Naive thymus-derived CD8-positive, alpha-beta T cell (primary cell): Measurements from ENCODE around the gene TSPAN8. TPM values are rescaled to one million over a fixed set of nuclear protein-coding genes. Genes with fewer than 3 reads are reported as not detected.

Source experiments
- ATAC-seq, 2 donors: fragments of 150-1000 bp; cut with Tn5 transposase in 1 of 2; sonication (Bioruptor Pico), chemical (Tn5 transposase) in 1 of 2; 1 replicate in 1 of 2; 2 replicates in 1 of 2; pipeline ENCODE4 v1.10.0; 2021; ENCODE audit warnings: mild to moderate bottlenecking in 2 of 2, moderate library complexity in 2 of 2
- POLR2A ChIA-PET: fragments of 350-600 bp; sonication (Branson Sonifier 250); formaldehyde crosslinking; loops from one replicate; lab custom pipeline; 2021; ENCODE audit warnings: antibody characterized with exemption; lab: Charles Lee
- DNase-seq, 10 donors: peaks; one replicate each; pipeline versions ENCODE4 v3.0.0 to v3.0.0-alpha.2; 2020 to 2022
- H3K27ac Mint-ChIP-seq, 10 donors: one replicate each; pipeline ENCODE4 v1.8.0; 2020 to 2022; ENCODE audit warnings: mild to moderate bottlenecking in 10 of 10, mixed read lengths in 10 of 10, moderate library complexity in 4 of 10, inconsistent platforms in 1 of 10
- H3K27me3 Mint-ChIP-seq, 5 donors: one replicate each; pipeline ENCODE4 v1.8.0; 2021 to 2022; ENCODE audit warnings: mixed read lengths in 5 of 5
- H3K36me3 Mint-ChIP-seq, 3 donors: one replicate each; pipeline ENCODE4 v1.8.0; 2020 to 2022; ENCODE audit warnings: mixed read lengths in 3 of 3, mild to moderate bottlenecking in 2 of 3, inconsistent platforms in 1 of 3
- H3K4me1 Mint-ChIP-seq, 4 donors: one replicate each; pipeline ENCODE4 v1.8.0; 2021 to 2022; ENCODE audit warnings: mixed read lengths in 4 of 4
- H3K4me3 Mint-ChIP-seq, 10 donors: one replicate each; pipeline ENCODE4 v1.8.0; 2020 to 2022; ENCODE audit warnings: mild to moderate bottlenecking in 10 of 10, mixed read lengths in 10 of 10, moderate library complexity in 6 of 10, inconsistent platforms in 1 of 10
- H3K9me3 Mint-ChIP-seq, 9 donors: one replicate each; pipeline ENCODE4 v1.8.0; 2020 to 2022; ENCODE audit warnings: mixed read lengths in 9 of 9, mild to moderate bottlenecking in 3 of 9, inconsistent platforms in 1 of 9, moderate library complexity in 1 of 9
- polyA plus RNA-seq, 3 donors: library from polyadenylated mRNA; unstranded; fragments of 300-500 nt; fragmentation: Illumina TruSeq; gene quantifications; one replicate each; pipeline ENCODE4 v1.2.3, GENCODE V29; 2021
- total RNA-seq, 8 experiments: library from RNA in 2 of 8; stranded (reverse) in 2 of 8; gene quantifications; one replicate each; pipeline ENCODE4 v1.2.3 and lab custom pipeline; 2021 to 2026

The TSPAN8 gene
- total RNA-seq: not detected
- polyA plus RNA-seq: not detected
- total RNA-seq (lab: John Stamatoyannopoulos, UW): 0 reads per million in 6 experiments

GRCh38 chr12:71157601-71158233 is at the start of gene TSPAN8:
Gene TSPAN8, minus strand, starts transcription at chr12:71157999. Its CDS starts 321 bp downstream, at chr12:71157678.
- Mint-ChIP-seq H3K4me1 (no peaks in the 10 kb centered on the region), H3K36me3 (no peaks in the 10 kb centered on the region), H3K27me3 (peaks cover 0 to 13% (median 0%) of the 10 kb centered on the region in 5 donors), H3K4me3 (no peak within 1 kb of the TSS), H3K27ac (no peak within 1 kb of the TSS), H3K9me3 (peaks cover 0 to 7% (median 2%) of the 10 kb centered on the region in 9 donors)
- POLR2A ChIA-PET: no interaction called here
- no peak for ATAC-seq
- DNase-seq: no peak

DNA sequence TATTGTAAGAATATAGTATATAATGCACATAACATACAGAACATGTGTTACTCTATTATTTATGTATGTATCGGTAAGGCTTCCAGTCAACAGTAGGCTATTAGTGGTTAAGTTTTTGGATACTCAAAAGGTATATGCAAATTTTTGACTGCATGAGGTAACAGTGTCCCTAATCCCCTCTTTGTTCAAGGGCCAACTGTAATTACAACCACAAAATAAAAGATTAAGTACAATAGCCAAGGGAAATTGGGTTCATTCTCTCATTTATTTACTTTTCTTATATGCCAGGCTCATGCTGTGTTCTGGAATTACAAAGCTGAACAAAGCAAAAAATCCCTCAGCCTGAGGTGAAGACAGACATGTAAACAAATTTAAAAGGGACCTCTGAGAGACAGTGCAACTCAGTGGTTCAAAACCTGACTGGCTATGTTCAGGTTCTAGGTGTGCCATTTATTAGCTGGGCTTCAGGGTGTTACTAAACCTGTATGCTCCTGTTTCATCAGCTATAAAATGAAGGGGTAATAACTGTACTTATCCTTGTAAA is 43.4 kb upstream of the TSPAN8 start:
- Mint-ChIP-seq H3K27ac (no peak overlapping the region), H3K9me3 (peaks cover 0 to 6% (median 0%) of the 10 kb centered on the region in 9 donors), H3K4me1 (no peaks in the 10 kb centered on the region), H3K27me3 (peaks cover 0 to 10% (median 3%) of the 10 kb centered on the region in 5 donors), H3K4me3 (no peak overlapping the region), H3K36me3 (no peaks in the 10 kb centered on the region)
- ATAC-seq (no peak), DNase-seq (no peak)
- POLR2A ChIA-PET: no interaction called here

DNA sequence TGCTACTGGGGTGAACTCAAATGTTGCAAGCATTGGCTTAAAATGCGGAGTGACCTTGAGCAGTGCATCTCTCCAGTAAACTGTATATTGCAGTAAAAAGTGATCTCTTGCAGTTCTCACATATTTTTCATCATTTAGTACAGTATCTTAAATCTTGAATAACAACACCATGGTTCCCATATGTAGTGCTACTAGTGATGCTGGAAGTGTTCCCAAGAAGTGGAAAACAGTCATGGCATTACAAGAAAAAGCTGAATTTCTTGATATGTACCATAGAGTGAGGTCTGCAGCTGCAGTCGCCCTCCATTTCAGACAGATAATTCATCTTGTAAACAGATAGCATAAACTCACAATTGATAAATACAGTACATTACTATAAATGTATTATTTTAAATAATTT is 42.9 kb upstream of the TSPAN8 start:
- no peak for DNase-seq
- no peaks in the 10 kb centered on the region for H3K36me3 Mint-ChIP-seq
- peaks cover 0 to 4% (median 0%) of the 10 kb centered on the region in 9 donors for H3K9me3 Mint-ChIP-seq
- no peak for ATAC-seq
- peaks cover 0 to 10% (median 3%) of the 10 kb centered on the region in 5 donors for H3K27me3 Mint-ChIP-seq
- POLR2A ChIA-PET: no interaction called here
- H3K4me3 Mint-ChIP-seq: no peak overlapping the region
- no peak overlapping the region for H3K27ac Mint-ChIP-seq
- no peaks in the 10 kb centered on the region for H3K4me1 Mint-ChIP-seq

GRCh38 chr12:71197460-71197859 is 39.7 kb upstream of the TSPAN8 start:
- no peak for DNase-seq
- Mint-ChIP-seq H3K36me3 (no peaks in the 10 kb centered on the region), H3K4me1 (no peaks in the 10 kb centered on the region), H3K27ac (no peak overlapping the region), H3K4me3 (no peak overlapping the region), H3K9me3 (peaks cover 0 to 4% (median 0%) of the 10 kb centered on the region in 9 donors), H3K27me3 (peaks cover 0 to 13% (median 5%) of the 10 kb centered on the region in 5 donors)
- no peak for ATAC-seq
- POLR2A ChIA-PET: no interaction called here

GRCh38 chr12:71195338-71195896 is 37.6 kb upstream of the TSPAN8 start:
- ATAC-seq: no peak

DNA sequence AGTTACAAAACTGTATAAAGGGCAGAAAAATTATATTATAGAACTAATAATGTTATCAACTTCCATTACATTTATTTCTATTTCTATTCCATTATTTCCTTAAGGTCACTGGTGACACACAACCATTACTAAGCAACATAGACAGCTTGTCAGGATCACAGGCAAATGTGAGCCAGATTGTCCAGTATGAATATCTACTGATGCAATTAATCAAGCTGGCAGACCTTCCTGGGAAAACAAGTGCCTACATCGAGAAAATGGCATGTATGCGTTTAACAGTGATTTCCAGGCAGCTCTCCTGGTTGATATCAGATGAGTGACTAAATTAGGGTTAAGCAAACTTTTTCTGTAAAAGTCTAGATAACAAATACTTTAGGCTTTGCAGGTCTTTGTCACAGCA is 36.9 kb upstream of the TSPAN8 start:
- Mint-ChIP-seq H3K4me3 (no peak overlapping the region), H3K9me3 (peaks cover 0 to 3% (median 0%) of the 10 kb centered on the region in 9 donors), H3K27me3 (peaks cover 0 to 8% (median 5%) of the 10 kb centered on the region in 5 donors), H3K4me1 (no peaks in the 10 kb centered on the region), H3K27ac (no peak overlapping the region), H3K36me3 (no peaks in the 10 kb centered on the region)
- ATAC-seq (no peak), DNase-seq (no peak)
- POLR2A ChIA-PET: interaction anchor here (0.5 kb wide), 1 partner anchor 9 kb away, joined by 3 read pairs; no protein-coding TSS in a partner anchor

More at GRCh38 chr12:71195338-71195896, 37.6 kb upstream of the TSPAN8 start:
- peaks cover 0 to 8% (median 5%) of the 10 kb centered on the region in 5 donors for H3K27me3 Mint-ChIP-seq
- H3K36me3 Mint-ChIP-seq: no peaks in the 10 kb centered on the region
- H3K9me3 Mint-ChIP-seq: peaks cover 0 to 3% (median 0%) of the 10 kb centered on the region in 9 donors
- H3K4me3 Mint-ChIP-seq: no peak overlapping the region
- POLR2A ChIA-PET: no interaction called here
- H3K4me1 Mint-ChIP-seq: no peaks in the 10 kb centered on the region
- H3K27ac Mint-ChIP-seq: no peak overlapping the region
- no peak for DNase-seq

DNA sequence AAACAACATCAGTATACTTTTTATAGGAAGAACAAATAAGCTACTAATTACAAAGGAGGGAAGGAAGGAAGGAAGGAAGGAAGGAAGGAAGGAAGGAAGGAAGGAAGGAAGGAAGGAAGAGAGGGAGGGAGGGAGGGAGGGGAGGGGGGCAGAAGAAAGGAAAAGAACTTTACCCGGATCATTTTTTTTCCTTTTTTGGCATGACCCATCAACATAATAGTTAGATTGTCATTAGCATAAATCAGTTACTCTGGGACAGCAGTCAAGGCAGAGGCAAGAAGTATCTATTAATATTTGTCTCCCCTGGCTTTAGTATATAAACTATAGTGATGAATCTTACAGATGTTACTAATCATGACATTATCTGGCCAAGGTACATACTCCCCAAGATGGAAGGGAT is 35.2 kb upstream of the TSPAN8 start:
- DNase-seq: no peak
- H3K4me1 Mint-ChIP-seq: no peaks in the 10 kb centered on the region
- no peak for ATAC-seq
- peaks cover 0 to 3% (median 1%) of the 10 kb centered on the region in 5 donors for H3K27me3 Mint-ChIP-seq
- H3K9me3 Mint-ChIP-seq: peaks cover 0 to 5% (median 2%) of the 10 kb centered on the region in 9 donors
- no peak overlapping the region for H3K4me3 Mint-ChIP-seq
- H3K27ac Mint-ChIP-seq: no peak overlapping the region
- POLR2A ChIA-PET: no interaction called here
- no peaks in the 10 kb centered on the region for H3K36me3 Mint-ChIP-seq

GRCh38 chr12:71191509-71192196 is 33.9 kb upstream of the TSPAN8 start:
- ATAC-seq (no peak), DNase-seq (no peak)
- no peak overlapping the region for H3K27ac Mint-ChIP-seq
- no peak overlapping the region for H3K4me3 Mint-ChIP-seq
- H3K9me3 Mint-ChIP-seq: peaks cover 0 to 4% (median 2%) of the 10 kb centered on the region in 9 donors
- POLR2A ChIA-PET: no interaction called here
- no peaks in the 10 kb centered on the region for H3K4me1 Mint-ChIP-seq
- H3K36me3 Mint-ChIP-seq: no peaks in the 10 kb centered on the region
- peaks cover 0 to 3% (median 0%) of the 10 kb centered on the region in 5 donors for H3K27me3 Mint-ChIP-seq

DNA sequence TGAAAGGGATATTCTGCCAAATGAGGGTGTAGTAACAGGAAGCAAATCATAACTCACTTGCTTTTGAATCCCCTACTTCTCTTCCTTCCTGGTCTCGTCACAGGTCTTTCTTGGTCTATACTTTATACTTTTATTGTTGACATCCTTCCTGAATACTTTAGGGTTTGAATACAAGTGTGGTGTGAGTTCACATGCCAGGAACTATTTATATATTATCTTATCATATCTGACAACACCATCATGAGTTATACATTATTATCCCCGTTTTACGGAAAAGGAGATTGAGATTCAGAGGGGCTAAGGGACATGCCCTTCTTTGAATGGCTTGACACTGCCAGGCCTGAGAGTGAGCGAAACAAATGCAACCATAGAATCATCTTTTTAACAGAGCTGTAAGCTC is 33.0 kb upstream of the TSPAN8 start:
- Mint-ChIP-seq H3K4me1 (no peaks in the 10 kb centered on the region), H3K4me3 (no peak overlapping the region), H3K27ac (no peak overlapping the region), H3K36me3 (no peaks in the 10 kb centered on the region), H3K9me3 (peaks cover 0 to 4% (median 2%) of the 10 kb centered on the region in 9 donors), H3K27me3 (peaks cover 0 to 3% (median 0%) of the 10 kb centered on the region in 5 donors)
- POLR2A ChIA-PET: no interaction called here
- ATAC-seq: no peak
- no peak for DNase-seq

DNA sequence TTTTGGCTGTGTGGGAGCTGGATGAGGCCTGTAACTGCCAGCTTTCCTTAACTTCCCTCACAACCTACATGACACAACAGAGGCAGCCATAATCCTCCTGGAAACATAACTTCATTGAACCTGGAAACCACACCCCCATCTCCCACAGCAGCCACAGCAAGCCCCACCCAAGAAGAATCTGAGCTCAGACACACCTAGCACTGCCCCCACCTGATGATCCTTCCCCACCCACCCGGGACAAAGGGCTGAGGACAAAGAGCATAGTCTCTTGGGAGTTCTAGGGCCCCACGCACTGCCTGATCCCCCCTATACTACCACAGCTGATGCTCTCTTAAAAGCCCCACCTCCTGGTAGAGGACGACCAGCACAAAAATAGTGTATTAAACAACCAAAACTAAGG is 29.6 kb upstream of the TSPAN8 start:
- H3K36me3 Mint-ChIP-seq: no peaks in the 10 kb centered on the region
- no peaks in the 10 kb centered on the region for H3K27me3 Mint-ChIP-seq
- DNase-seq (no peak), ATAC-seq (no peak)
- no peak overlapping the region for H3K27ac Mint-ChIP-seq
- H3K4me1 Mint-ChIP-seq: no peaks in the 10 kb centered on the region
- POLR2A ChIA-PET: no interaction called here
- no peak overlapping the region for H3K4me3 Mint-ChIP-seq
- peaks cover 0 to 5% (median 2%) of the 10 kb centered on the region in 9 donors for H3K9me3 Mint-ChIP-seq

DNA sequence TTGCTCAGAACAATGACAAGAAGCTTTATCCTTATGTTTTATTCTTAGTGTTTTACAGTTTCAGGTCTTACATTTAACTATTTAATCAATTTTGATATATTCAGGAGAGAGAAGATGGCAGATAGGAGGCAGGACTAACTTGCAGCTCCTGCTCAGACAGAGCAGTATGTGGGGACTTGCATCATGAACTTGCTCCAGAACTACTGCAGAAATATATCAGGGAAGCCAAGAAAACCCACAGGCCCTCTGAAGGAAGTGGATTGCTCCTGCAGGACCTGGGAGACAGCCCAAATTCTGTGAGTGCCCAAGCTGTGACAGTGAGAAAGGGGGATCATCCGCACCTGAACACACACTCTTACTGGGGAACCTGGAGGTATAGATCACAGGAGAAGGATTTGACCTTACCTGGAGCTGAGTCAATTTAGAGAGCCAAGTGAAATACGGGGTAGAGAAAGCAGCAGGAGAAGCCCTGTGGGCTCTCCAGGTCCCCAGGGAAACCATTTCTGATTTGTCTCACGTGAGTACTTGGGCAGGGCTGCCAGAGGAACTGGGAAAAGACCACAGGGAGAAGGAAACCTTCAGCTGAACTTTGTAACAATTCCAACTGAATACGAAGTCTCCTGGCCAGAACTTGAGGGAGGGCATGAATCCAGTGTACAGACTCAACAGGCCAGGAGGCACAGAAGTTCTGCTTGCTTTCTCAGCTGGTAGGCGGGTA is 28.9 kb upstream of the TSPAN8 start:
- no peaks in the 10 kb centered on the region for H3K36me3 Mint-ChIP-seq
- no peak overlapping the region for H3K4me3 Mint-ChIP-seq
- peaks cover 0 to 6% (median 2%) of the 10 kb centered on the region in 9 donors for H3K9me3 Mint-ChIP-seq
- no peaks in the 10 kb centered on the region for H3K27me3 Mint-ChIP-seq
- DNase-seq (no peak), ATAC-seq (no peak)
- H3K27ac Mint-ChIP-seq: no peak overlapping the region
- H3K4me1 Mint-ChIP-seq: no peaks in the 10 kb centered on the region
- POLR2A ChIA-PET: no interaction called here

DNA sequence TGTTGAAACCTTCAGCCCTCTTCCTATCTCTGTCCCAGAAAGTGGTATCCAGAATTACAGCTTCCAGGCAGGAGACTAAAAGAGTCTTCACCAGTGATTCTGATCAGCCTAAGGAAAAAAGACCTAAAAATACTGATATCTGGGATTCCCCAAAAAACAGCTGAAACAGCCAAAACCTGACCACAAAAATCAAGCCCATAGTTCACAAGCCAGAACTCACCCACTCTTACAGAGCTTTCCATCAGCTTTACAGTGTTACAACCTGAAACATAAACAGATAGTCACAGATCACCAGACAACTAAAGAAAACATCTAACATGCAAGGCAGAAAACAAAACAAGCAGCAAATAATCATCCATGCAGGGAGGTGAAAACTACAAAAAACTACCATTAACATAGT is 26.0 kb upstream of the TSPAN8 start:
- no peak overlapping the region for H3K27ac Mint-ChIP-seq
- no peak for DNase-seq
- peaks cover 0 to 9% (median 3%) of the 10 kb centered on the region in 9 donors for H3K9me3 Mint-ChIP-seq
- ATAC-seq: no peak
- no peaks in the 10 kb centered on the region for H3K4me1 Mint-ChIP-seq
- no peaks in the 10 kb centered on the region for H3K27me3 Mint-ChIP-seq
- H3K36me3 Mint-ChIP-seq: no peaks in the 10 kb centered on the region
- no peak overlapping the region for H3K4me3 Mint-ChIP-seq
- POLR2A ChIA-PET: no interaction called here
